ENCODE measurements around the gene RALGPS2. TPM values are rescaled to one million over a fixed set of nuclear protein-coding genes. Genes with fewer than 3 reads are reported as not detected.

Gene RALGPS2
- total and polyA plus RNA-seq, 2 experiments from 2014 or later: 8.1 to 31.2 TPM

DNA sequence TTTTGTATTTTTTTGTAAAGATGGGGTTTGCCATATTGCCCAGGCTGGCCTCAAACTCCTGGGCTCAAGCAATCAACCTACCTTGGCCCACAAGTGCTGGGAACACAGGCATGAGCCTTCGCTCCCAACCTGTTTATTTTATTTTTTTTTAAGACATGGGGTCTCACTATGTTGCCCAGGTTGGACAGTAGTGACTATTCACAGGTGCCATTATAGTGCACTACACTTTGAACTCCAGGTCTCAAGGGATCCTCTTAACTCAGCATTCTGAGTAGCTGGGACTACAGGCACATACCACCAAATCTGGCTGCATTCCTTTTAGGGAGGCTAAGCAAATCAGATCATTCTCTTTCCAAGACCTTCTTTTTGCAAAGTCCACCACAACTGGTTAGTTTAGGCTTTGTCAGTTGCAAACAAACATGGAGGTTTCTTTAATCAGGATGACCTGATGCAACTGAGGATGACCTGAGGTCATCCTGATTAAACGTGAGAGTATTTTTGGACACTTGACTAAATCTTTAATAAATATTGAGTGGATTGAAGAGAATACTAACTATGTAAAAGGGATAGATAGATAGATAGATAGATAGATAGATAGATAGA lies 30.0 kb upstream of the RALGPS2 start (continued):
- TF ChIP-seq POLR2AphosphoS5 (IDR thresholded peaks at IDR 0.05; ENCODE audit: low read depth): no peak

DNA sequence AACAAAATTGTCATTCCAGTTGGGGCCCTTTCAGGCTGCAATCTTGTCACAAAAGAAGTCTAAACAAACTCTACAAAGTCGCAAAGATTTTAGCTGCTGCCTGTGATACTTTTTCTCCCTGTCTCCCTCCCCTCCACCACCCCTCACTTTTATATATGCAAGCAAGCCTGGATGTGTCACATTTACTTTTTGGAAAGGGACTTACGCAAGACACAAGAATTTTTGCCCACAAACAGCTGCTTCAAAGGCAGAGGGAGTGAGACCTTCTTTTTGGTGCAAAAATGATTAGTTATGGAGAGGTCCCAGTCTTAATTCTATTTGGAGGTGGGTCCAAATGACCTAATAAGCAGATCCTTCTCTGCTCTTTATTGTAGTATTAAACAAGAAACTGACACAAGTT lies 22.9 kb upstream of the RALGPS2 start:
- Histone ChIP-seq H2AFZ (0 out of 2 replicates have a peak overlapping the region, but pooled peaks have one; percentile 40), H3K4me3 (no peak overlapping the region), H3K27ac (ENCODE audit: low read depth) (no peak overlapping the region), H4K20me1 (replicated peaks; ENCODE audit: insufficient read depth) (no peaks in the 10 kb centered on the region), H3K79me2 (replicated peaks; ENCODE audit: insufficient read depth) (no peaks in the 10 kb centered on the region), H3K9me2 (ENCODE audit: insufficient read depth) (no peaks in the 10 kb centered on the region), H3K27me3 (ENCODE audit: insufficient read depth) (no peaks in the 10 kb centered on the region), H3F3A (replicated peaks; ENCODE audit: low read depth) (no peaks in the 10 kb centered on the region), H3K36me3 (ENCODE audit: insufficient read depth) (no peaks in the 10 kb centered on the region), H3K4me2 (no peak overlapping the region), H3K4me1 (ENCODE audit: insufficient read depth) (no peaks in the 10 kb centered on the region)
- Mint-ChIP-seq H3K27ac (no peak overlapping the region), H3K27me3 (ENCODE audit: insufficient read depth, low read depth, poor library complexity) (no peaks in the 10 kb centered on the region), H3K4me3 (no peak overlapping the region), H3K4me1 (peaks cover 3% of the 10 kb centered on the region; the same call in 1 of the 3 replicates), H3K36me3 (ENCODE audit: low read depth) (no peaks in the 10 kb centered on the region), H3K9me3 (no peaks in the 10 kb centered on the region)
- ATAC-seq: no peak
- no peak for DNase-seq (ENCODE audit: low spot score)
- TF ChIP-seq STAT1 (IDR thresholded peaks at IDR 0.05; ENCODE audit: unreplicated experiment) (no peak), NANOG (IDR thresholded peaks at IDR 0.05; ENCODE audit: borderline replicate concordance) (no peak), EZH2 (IDR thresholded peaks at IDR 0.05; ENCODE audit: low read depth, unreplicated experiment) (no peak), ZNF331 (CRISPR knock-in tag; IDR thresholded peaks at IDR 0.05; ENCODE audit: low read depth) (no peak), JUNB (IDR thresholded peaks at IDR 0.05; ENCODE audit: unreplicated experiment) (no peak), ZNF462 (CRISPR knock-in tag; IDR thresholded peaks at IDR 0.05) (no peak), CTCF (conservative IDR thresholded peaks at IDR 0.05; ENCODE audit: low read depth in 2 of 2) (no peak), POLR2AphosphoS5 (IDR thresholded peaks at IDR 0.05; ENCODE audit: low read depth) (no peak), ZNF114 (CRISPR knock-in tag; IDR thresholded peaks at IDR 0.05) (no peak)
- TF ChIP-seq, protein P1, sequence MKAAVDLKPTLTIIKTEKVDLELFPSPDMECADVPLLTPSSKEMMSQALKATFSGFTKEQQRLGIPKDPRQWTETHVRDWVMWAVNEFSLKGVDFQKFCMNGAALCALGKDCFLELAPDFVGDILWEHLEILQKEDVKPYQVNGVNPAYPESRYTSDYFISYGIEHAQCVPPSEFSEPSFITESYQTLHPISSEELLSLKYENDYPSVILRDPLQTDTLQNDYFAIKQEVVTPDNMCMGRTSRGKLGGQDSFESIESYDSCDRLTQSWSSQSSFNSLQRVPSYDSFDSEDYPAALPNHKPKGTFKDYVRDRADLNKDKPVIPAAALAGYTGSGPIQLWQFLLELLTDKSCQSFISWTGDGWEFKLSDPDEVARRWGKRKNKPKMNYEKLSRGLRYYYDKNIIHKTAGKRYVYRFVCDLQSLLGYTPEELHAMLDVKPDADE (IDR thresholded peaks at IDR 0.05): no peak

All from GM23338 (cell line).